ENCODE results near the gene RNLS. TPM values are rescaled to one million over a fixed set of nuclear protein-coding genes. Genes with fewer than 3 reads are reported as not detected.
"Not testable (repeated sequence)": the region's sequence is repeated elsewhere in the genome, so short reads cannot be mapped to it uniquely, and the experiment has no call there.

RNLS gene
- total RNA-seq, 2 experiments from 2014 or later: 1.3 to 2.2 TPM

DNA sequence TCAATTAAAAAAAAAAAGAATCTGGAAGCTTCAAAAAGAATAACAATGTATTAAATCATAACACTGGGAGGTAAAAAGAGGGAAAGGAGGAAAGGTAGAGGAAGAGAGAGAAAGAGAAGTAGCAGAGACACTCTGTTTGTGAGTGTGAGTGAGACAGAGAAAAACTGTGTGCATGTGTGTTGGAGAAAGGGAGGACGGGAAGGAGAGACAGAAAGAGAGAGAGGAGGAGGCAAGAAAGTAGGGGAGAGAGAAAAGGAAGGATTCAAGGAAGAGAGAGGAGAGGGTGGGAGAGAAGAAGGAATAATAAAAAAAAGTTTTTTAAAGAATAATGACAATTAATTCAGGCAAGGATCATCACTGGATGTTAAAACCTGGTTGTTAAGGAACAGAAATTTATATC lies 77.9 kb downstream of the RNLS start:
- H3K9me3 Mint-ChIP-seq: no peaks in the 10 kb centered on the region
- CTCF ChIA-PET: no interaction called here
- H3K27ac Mint-ChIP-seq: no peak overlapping the region
- DNase-seq: no peak
- H3K27me3 Mint-ChIP-seq: no peaks in the 10 kb centered on the region
- no peak overlapping the region for H3K4me3 Mint-ChIP-seq
- H3K4me1 Mint-ChIP-seq: no peaks in the 10 kb centered on the region
- POLR2A ChIA-PET: no interaction called here
- H3K36me3 Mint-ChIP-seq (ENCODE audit: low read depth): no peaks in the 10 kb centered on the region

- Mint-ChIP-seq H3K4me1 (no peaks in the 10 kb centered on the region), H3K36me3 (ENCODE audit: low read depth) (no peaks in the 10 kb centered on the region), H3K4me3 (no peak overlapping the region), H3K27ac (no peak overlapping the region), H3K27me3 (peaks cover 2% of the 10 kb centered on the region), H3K9me3 (no peaks in the 10 kb centered on the region)
- CTCF ChIA-PET: no interaction called here
- POLR2A ChIA-PET: no interaction called here
- DNase-seq: no peak
These were observed 82.5 kb downstream of the RNLS start for GRCh38 chr10:88500656-88501055.

- no peak for DNase-seq
- no peak overlapping the region for H3K27ac Mint-ChIP-seq
- H3K4me3 Mint-ChIP-seq: no peak overlapping the region
- H3K9me3 Mint-ChIP-seq: no peaks in the 10 kb centered on the region
- ChIA-PET POLR2A (no interaction called here), CTCF (no interaction called here)
- no peaks in the 10 kb centered on the region for H3K36me3 Mint-ChIP-seq (ENCODE audit: low read depth)
- H3K4me1 Mint-ChIP-seq: no peaks in the 10 kb centered on the region
- peaks cover 6% of the 10 kb centered on the region for H3K27me3 Mint-ChIP-seq
These were observed 83.3 kb downstream of the RNLS start for GRCh38 chr10:88499569-88500470.

DNA sequence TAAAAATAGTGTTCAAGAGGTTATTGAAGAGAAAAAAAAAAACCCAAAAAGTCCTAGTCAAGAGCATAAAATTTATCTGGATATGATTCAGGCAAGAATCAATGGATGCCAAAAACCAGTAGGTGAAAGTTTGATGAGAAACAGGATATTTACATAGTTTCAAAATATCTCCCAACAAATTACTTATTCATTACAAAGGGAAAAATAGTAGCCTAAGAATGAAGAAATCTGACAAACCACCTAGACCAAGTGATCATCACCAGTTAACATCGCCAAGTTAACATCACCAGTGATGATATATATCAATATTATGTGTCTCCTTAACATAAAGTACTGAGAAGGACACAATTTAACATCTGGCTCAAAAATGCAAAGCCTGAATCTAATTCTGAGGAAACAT lies 85.2 kb downstream of the RNLS start:
- H3K36me3 Mint-ChIP-seq (ENCODE audit: low read depth): no peaks in the 10 kb centered on the region
- ChIA-PET POLR2A (no interaction called here), CTCF (interaction anchor here (0.6 kb wide), 1 partner anchor 679 kb away, joined by 3 read pairs; no protein-coding TSS in a partner anchor)
- H3K4me1 Mint-ChIP-seq: no peaks in the 10 kb centered on the region
- DNase-seq: no peak
- H3K27ac Mint-ChIP-seq: no peak overlapping the region
- H3K9me3 Mint-ChIP-seq: no peaks in the 10 kb centered on the region
- no peak overlapping the region for H3K4me3 Mint-ChIP-seq
- H3K27me3 Mint-ChIP-seq: peaks cover 6% of the 10 kb centered on the region

DNA sequence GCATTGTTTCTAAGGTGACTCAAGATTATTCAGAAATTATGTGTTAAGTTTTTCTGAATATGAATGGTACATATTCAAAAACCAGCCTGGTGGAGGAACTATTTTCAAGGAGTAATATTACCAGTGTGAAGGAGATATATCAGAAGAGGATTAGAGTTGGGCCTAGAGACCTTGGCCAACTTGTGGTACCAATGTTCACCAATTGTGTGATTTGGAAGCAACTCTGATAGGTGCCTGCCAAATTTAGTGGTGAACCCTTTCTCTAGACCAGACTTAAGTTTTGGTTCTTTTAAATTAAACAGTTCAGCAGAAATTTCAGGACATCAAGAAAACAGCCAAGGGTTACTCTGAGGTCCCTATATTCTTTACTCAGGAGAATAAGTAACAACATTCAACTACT lies 88.6 kb downstream of the RNLS start:
- Mint-ChIP-seq H3K9me3 (no peaks in the 10 kb centered on the region), H3K27ac (no peak overlapping the region), H3K36me3 (ENCODE audit: low read depth) (no peaks in the 10 kb centered on the region), H3K4me3 (no peak overlapping the region), H3K4me1 (peaks cover 3% of the 10 kb centered on the region), H3K27me3 (peaks cover 6% of the 10 kb centered on the region)
- ChIA-PET CTCF (no interaction called here), POLR2A (no interaction called here)
- DNase-seq: no peak

DNA sequence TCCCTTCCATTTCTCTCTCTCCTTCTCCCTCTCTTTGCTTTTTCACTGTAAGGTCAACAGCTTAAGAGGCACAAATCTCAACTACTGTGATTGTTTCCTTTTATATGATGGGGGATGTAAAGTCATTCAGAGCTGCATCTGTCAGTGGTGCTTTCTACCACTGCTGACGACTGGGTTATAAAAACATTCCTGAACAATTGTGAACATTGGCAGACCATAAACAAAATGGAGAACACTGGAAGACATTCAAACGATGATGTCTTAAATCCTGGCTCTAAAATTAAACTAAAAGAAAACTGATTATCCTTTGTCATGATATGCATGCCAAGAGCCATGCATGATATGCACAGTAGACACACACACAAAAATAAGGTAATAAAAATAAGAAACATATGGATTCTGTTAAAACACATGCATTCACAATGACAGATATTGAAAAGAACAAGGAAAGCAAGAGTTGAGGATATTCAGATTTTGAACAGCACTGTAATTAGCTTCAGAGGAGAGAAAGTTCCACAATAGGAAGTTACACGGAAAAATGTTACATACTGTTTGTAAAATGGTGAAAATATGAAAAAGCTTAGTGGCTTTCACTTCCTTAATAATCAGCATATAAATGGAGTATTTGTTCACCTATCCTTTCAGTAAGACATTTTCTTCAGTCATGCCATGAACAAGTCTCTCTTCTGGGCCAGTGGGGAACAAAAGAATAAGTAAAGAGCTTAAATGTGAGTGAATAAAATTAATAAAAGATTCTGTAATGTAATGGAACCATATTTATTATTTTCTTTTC lies 89.2 kb downstream of the RNLS start:
- no peaks in the 10 kb centered on the region for H3K36me3 Mint-ChIP-seq (ENCODE audit: low read depth)
- CTCF ChIA-PET: no interaction called here
- H3K27ac Mint-ChIP-seq: no peak overlapping the region
- peaks cover 3% of the 10 kb centered on the region for H3K4me1 Mint-ChIP-seq
- DNase-seq: no peak
- POLR2A ChIA-PET: no interaction called here
- H3K9me3 Mint-ChIP-seq: no peaks in the 10 kb centered on the region
- no peak overlapping the region for H3K4me3 Mint-ChIP-seq
- H3K27me3 Mint-ChIP-seq: peaks cover 6% of the 10 kb centered on the region

DNA sequence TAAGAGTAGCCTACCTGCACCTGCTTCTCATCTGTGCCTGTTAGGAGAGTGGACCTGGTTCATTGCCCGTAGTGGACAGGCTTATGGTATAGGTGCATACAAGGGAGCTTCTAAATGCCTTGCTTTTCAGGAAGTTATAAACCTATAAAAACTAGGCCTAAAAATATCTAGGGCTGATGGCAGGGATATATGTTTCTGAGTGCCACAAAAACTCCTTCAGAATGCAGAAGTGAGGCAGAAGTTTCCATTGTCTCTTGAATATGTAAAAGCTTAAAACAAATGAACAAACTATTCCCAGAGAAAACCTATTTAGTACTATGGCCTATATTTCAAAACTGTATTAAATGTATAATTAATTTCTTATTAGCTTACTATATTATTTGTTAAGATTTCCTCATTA lies 91.8 kb downstream of the RNLS start:
- Mint-ChIP-seq H3K4me1 (peaks cover 3% of the 10 kb centered on the region), H3K4me3 (no peak overlapping the region), H3K9me3 (peaks cover 5% of the 10 kb centered on the region), H3K27ac (no peak overlapping the region), H3K36me3 (ENCODE audit: low read depth) (no peaks in the 10 kb centered on the region), H3K27me3 (peaks cover 6% of the 10 kb centered on the region)
- ChIA-PET CTCF (interaction anchor here (1.2 kb wide), 1 partner anchor 629 kb away, joined by 3 read pairs; no protein-coding TSS in a partner anchor), POLR2A (no interaction called here)
- DNase-seq: no peak

- Mint-ChIP-seq H3K4me1 (peaks cover 3% of the 10 kb centered on the region), H3K27ac (no peak overlapping the region), H3K9me3 (peaks cover 5% of the 10 kb centered on the region), H3K27me3 (peaks cover 1% of the 10 kb centered on the region), H3K4me3 (no peak overlapping the region), H3K36me3 (ENCODE audit: low read depth) (no peaks in the 10 kb centered on the region)
- no peak for DNase-seq
- POLR2A ChIA-PET: no interaction called here
- CTCF ChIA-PET: interaction anchor here (1.2 to 1.5 kb wide), 2 partner anchors 93 to 628 kb away, joined by 3 read pairs; partner anchors contain the start of gene RNLS
These were observed 92.7 kb downstream of the RNLS start for GRCh38 chr10:88490231-88490980.

- POLR2A ChIA-PET: no interaction called here
These were observed 94.0 kb downstream of the RNLS start for GRCh38 chr10:88489107-88489506.

GRCh38 chr10:88486816-88487215 lies 96.3 kb downstream of the RNLS start:
- H3K4me3 Mint-ChIP-seq; CTCF ChIA-PET; H3K4me1 Mint-ChIP-seq; H3K27ac Mint-ChIP-seq; H3K36me3 Mint-ChIP-seq (ENCODE audit: low read depth); POLR2A ChIA-PET; DNase-seq; H3K9me3 Mint-ChIP-seq; H3K27me3 Mint-ChIP-seq: not testable (repeated sequence)

More at GRCh38 chr10:88489107-88489506, 94.0 kb downstream of the RNLS start:
- DNase-seq: no peak
- Mint-ChIP-seq H3K27me3 (no peaks in the 10 kb centered on the region), H3K9me3 (peaks cover 5% of the 10 kb centered on the region), H3K4me1 (peaks cover 3% of the 10 kb centered on the region), H3K36me3 (ENCODE audit: low read depth) (no peaks in the 10 kb centered on the region), H3K27ac (no peak overlapping the region), H3K4me3 (no peak overlapping the region)
- CTCF ChIA-PET: no interaction called here

DNA sequence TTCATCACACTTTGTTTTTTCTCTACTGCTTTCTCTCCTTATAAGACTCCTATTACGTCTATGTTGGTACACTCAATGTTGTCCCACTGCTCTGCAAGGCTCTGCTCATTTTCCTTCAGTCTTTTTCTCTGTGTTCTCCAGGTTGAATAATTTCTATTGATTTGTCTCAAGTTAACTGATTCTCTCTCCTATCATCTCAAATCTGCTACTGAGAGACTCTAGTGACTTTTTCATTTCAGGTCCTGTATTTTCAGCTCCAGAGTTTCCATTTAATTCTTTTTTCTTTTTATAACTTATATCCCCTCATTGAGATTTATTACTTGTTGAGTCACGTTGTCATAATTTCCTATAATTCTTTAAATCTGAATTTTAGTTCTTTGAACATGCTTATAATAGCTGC lies 100.9 kb downstream of the RNLS start:
- Mint-ChIP-seq H3K4me3 (no peak overlapping the region), H3K27ac (no peak overlapping the region), H3K9me3 (peaks cover 5% of the 10 kb centered on the region), H3K27me3 (peaks cover 3% of the 10 kb centered on the region), H3K36me3 (ENCODE audit: low read depth) (no peaks in the 10 kb centered on the region), H3K4me1 (no peaks in the 10 kb centered on the region)
- ChIA-PET POLR2A (no interaction called here), CTCF (no interaction called here)
- DNase-seq: no peak

GRCh38 chr10:88478256-88478655 lies 104.9 kb downstream of the RNLS start:
- ChIA-PET POLR2A (interaction anchor here (0.5 kb wide), 1 partner anchor 581 kb away, joined by 3 read pairs; no protein-coding TSS in a partner anchor), CTCF (no interaction called here)
- Mint-ChIP-seq H3K9me3 (no peaks in the 10 kb centered on the region), H3K27me3 (peaks cover 6% of the 10 kb centered on the region), H3K4me1 (no peaks in the 10 kb centered on the region), H3K4me3 (no peak overlapping the region), H3K27ac (no peak overlapping the region), H3K36me3 (ENCODE audit: low read depth) (no peaks in the 10 kb centered on the region)
- DNase-seq: no peak

Measured in activated CD4-positive, alpha-beta memory T cell treated with anti-CD3 and anti-CD28 coated beads, Interleukin-2, amount 10 ng/mL, durations not matched to agents 7 days and 5 days (primary cell).